Lung (tissue), 12 donors: ENCODE results near the gene CYB5D1. TPM values are rescaled to one million over a fixed set of nuclear protein-coding genes. Genes with fewer than 3 reads are reported as not detected.

Experiments
- ATAC-seq: fragments of 200-7000 bp; cut with Tn5 transposase; one replicate; pipeline ENCODE4 v1.9.1; 2020; ENCODE audit warnings: moderate number of reproducible peaks; ENCODE audit not compliant: insufficient read depth, low FRiP score
- DNase-seq, 3 donors: peaks; one replicate each; pipeline ENCODE4 v3.0.0-alpha.2; 2013 to 2017
- H3K27ac ChIP-seq, 2 donors: one replicate each; pipeline ENCODE4 v1.5.1; 2013; ENCODE audit warnings: mild to moderate bottlenecking in 2 of 2, moderate library complexity in 2 of 2, control low read depth in 1 of 2, inconsistent platforms in 1 of 2, low read depth in 1 of 2, low read length in 1 of 2
- H3K27me3 ChIP-seq, 3 donors: one replicate each; pipeline ENCODE4 v1.5.1; 2013; ENCODE audit warnings: low read length in 2 of 3; ENCODE audit not compliant: control insufficient read depth in 3 of 3, insufficient read depth in 3 of 3
- H3K36me3 ChIP-seq, 4 donors: one replicate each; pipeline ENCODE4 v1.5.1; 2013; ENCODE audit warnings: low read length in 4 of 4, mild to moderate bottlenecking in 1 of 4, moderate library complexity in 1 of 4; ENCODE audit not compliant: control insufficient read depth in 4 of 4, insufficient read depth in 4 of 4
- H3K4me1 ChIP-seq, 5 donors: one replicate each; pipeline ENCODE4 v1.5.1; 2013; ENCODE audit warnings: low read length in 5 of 5, mild to moderate bottlenecking in 2 of 5, moderate library complexity in 1 of 5; ENCODE audit not compliant: control insufficient read depth in 5 of 5, insufficient read depth in 5 of 5
- H3K4me3 ChIP-seq: one replicate; pipeline ENCODE4 v1.5.1; 2013; ENCODE audit warnings: mild to moderate bottlenecking, control low read depth, moderate library complexity
- H3K9ac ChIP-seq, 2 donors: one replicate each; pipeline ENCODE4 v1.5.1; 2013; ENCODE audit warnings: low read length in 2 of 2, control low read depth in 1 of 2; ENCODE audit not compliant: insufficient read depth in 1 of 2
- H3K9me3 ChIP-seq, 4 donors: one replicate each; pipeline ENCODE4 v1.5.1; 2013; ENCODE audit warnings: low read length in 3 of 4, mild to moderate bottlenecking in 1 of 4, moderate library complexity in 1 of 4; ENCODE audit not compliant: control insufficient read depth in 4 of 4, insufficient read depth in 3 of 4
- CTCF ChIP-seq: IDR thresholded peaks from 2 replicates; pipeline ENCODE4 v1.5.1; 2012; ENCODE audit warnings: mild to moderate bottlenecking; ENCODE audit errors: control extremely low read depth, extremely low read depth
- WGBS, 2 donors: extraction: QIAGEN DNeasy Blood & Tissue Kit; methylation state at CpG; one replicate each; pipeline ENCODE4 v1.1.7; 2013; 5-methylcytosine and 5-hydroxymethylcytosine counted together
- polyA plus RNA-seq, 2 donors: library from polyadenylated mRNA; stranded (reverse); fragments of 200-250 nt; gene quantifications; one replicate each; pipeline ENCODE4 v1.2.1, GENCODE V29; 2013
- total RNA-seq, 2 donors: library from RNA; depleted of rRNA in 1 of 2; stranded (reverse); fragments of >200 nt in 1 of 2; gene quantifications; one replicate each; pipeline ENCODE4 v1.2.1, GENCODE V29; 2014 to 2021
- donor health status: control.
- donor health status: control.
- donor health status: Bipolar disorder and iron deficiency.
- donor health status: healthy.
- donor health status: DM: yes; HTN: yes; CAD: no.

The CYB5D1 gene
- total and polyA plus RNA-seq, 4 donors = 5.5 to 21.6 (median 14.0) TPM

- Histone ChIP-seq H3K9me3 (no peaks in the 10 kb centered on the region), H3K36me3 (peaks cover 3 to 26% (median 17%) of the 10 kb centered on the region in 4 donors), H3K4me3 (no peak overlapping the region), H3K27me3 (no peaks in the 10 kb centered on the region), H3K27ac (no peak overlapping the region), H3K4me1 (peaks cover 0 to 21% (median 5%) of the 10 kb centered on the region in 5 donors), H3K9ac (no peak overlapping the region)
- no peak for ATAC-seq
- no peak for TF ChIP-seq CTCF
- no peak for DNase-seq
- 89 to 95% methylated on average over 7 of the region's 7 CpGs for WGBS, 2 donors
Measured at GRCh38 chr17:7878234-7878633, 20.4 kb downstream of the CYB5D1 start.

- Histone ChIP-seq H3K27ac (peak overlapping the region in 1 of 2 donors; percentile 40), H3K27me3 (no peaks in the 10 kb centered on the region), H3K4me3 (no peak overlapping the region), H3K4me1 (peaks cover 0 to 29% (median 5%) of the 10 kb centered on the region in 5 donors), H3K36me3 (peaks cover 0 to 19% (median 12%) of the 10 kb centered on the region in 4 donors), H3K9ac (no peak overlapping the region), H3K9me3 (no peaks in the 10 kb centered on the region)
- 62 to 84% methylated on average over 3 of the region's 3 CpGs for WGBS, 2 donors
- ATAC-seq (no peak), DNase-seq (no peak)
- no peak for TF ChIP-seq CTCF
Measured at GRCh38 chr17:7880076-7880868, 22.5 kb downstream of the CYB5D1 start.

- Histone ChIP-seq H3K27ac (peak overlapping the region in 1 of 2 donors; percentile 10), H3K9ac (no peak overlapping the region), H3K4me1 (peaks cover 0 to 33% (median 5%) of the 10 kb centered on the region in 5 donors), H3K27me3 (no peaks in the 10 kb centered on the region), H3K9me3 (no peaks in the 10 kb centered on the region), H3K36me3 (peaks cover 0 to 17% (median 12%) of the 10 kb centered on the region in 4 donors), H3K4me3 (no peak overlapping the region)
- TF ChIP-seq CTCF = no peak
- WGBS, 2 donors = 42 to 47% methylated on average over 7 of the region's 7 CpGs
- DNase-seq (no peak), ATAC-seq (no peak)
Measured at GRCh38 chr17:7881276-7882054, 23.7 kb downstream of the CYB5D1 start.
